IMR-90 (cell line): ENCODE data around the gene C6orf47.
A peak's percentile ranks its signal among the peaks of the same experiment; 100 is the strongest.

Source experiments
- CEBPB ChIP-seq: IDR thresholded peaks from 2 replicates; pipeline ENCODE4 v1.6.1; 2012; ENCODE audit warnings: low read depth, low read length, improper control_type of control experiment
- FOS ChIP-seq: fragments of 150-350 bp; IDR thresholded peaks from 2 replicates; pipeline ENCODE4 v1.6.1; 2016; ENCODE audit warnings: low read depth, low read length
- MAZ ChIP-seq: IDR thresholded peaks from 2 replicates; pipeline ENCODE4 v1.6.1; 2012; ENCODE audit warnings: low read depth, mild to moderate bottlenecking, low read length, improper control_type of control experiment, moderate library complexity, borderline replicate concordance
- MXI1 ChIP-seq: IDR thresholded peaks from 2 replicates; pipeline ENCODE4 v1.6.1; 2012; ENCODE audit warnings: low read depth, mild to moderate bottlenecking, low read length, moderate library complexity, borderline replicate concordance
- NFE2L2 ChIP-seq: fragments of 150-350 bp; IDR thresholded peaks from 2 replicates; pipeline ENCODE4 v1.6.1; 2016; ENCODE audit warnings: low read depth, mild to moderate bottlenecking, low read length
- POLR2A ChIP-seq: IDR thresholded peaks from 2 replicates; pipeline ENCODE4 v1.6.1; 2012; ENCODE audit warnings: mild to moderate bottlenecking, low read depth, low read length
- RAD21 ChIP-seq: IDR thresholded peaks from 2 replicates; pipeline ENCODE4 v1.6.1; 2012; ENCODE audit warnings: low read length, improper control_type of control experiment
- RCOR1 ChIP-seq: IDR thresholded peaks from 2 replicates; pipeline ENCODE4 v1.6.1; 2012; ENCODE audit warnings: mild to moderate bottlenecking, low read length, improper control_type of control experiment; ENCODE audit not compliant: insufficient replicate concordance
- SMC3 ChIP-seq: fragments of 150-350 bp; IDR thresholded peaks from 2 replicates; pipeline ENCODE4 v1.6.1; 2016; ENCODE audit warnings: low read depth, mild to moderate bottlenecking, antibody characterized with exemption, low read length, moderate library complexity
- TF ChIP-seq, protein P1 (sequence below): conservative IDR thresholded peaks from 2 replicates; pipeline ENCODE4 v1.5.1; 2012; ENCODE audit warnings: mild to moderate bottlenecking, low read depth, low read length, improper control_type of control experiment
- TF ChIP-seq, protein P2 (sequence below): fragments of 150-350 bp; IDR thresholded peaks from 2 replicates; pipeline ENCODE4 v1.6.1; 2017; ENCODE audit warnings: mild to moderate bottlenecking, antibody characterized with exemption, low read length, low read depth

DNA sequence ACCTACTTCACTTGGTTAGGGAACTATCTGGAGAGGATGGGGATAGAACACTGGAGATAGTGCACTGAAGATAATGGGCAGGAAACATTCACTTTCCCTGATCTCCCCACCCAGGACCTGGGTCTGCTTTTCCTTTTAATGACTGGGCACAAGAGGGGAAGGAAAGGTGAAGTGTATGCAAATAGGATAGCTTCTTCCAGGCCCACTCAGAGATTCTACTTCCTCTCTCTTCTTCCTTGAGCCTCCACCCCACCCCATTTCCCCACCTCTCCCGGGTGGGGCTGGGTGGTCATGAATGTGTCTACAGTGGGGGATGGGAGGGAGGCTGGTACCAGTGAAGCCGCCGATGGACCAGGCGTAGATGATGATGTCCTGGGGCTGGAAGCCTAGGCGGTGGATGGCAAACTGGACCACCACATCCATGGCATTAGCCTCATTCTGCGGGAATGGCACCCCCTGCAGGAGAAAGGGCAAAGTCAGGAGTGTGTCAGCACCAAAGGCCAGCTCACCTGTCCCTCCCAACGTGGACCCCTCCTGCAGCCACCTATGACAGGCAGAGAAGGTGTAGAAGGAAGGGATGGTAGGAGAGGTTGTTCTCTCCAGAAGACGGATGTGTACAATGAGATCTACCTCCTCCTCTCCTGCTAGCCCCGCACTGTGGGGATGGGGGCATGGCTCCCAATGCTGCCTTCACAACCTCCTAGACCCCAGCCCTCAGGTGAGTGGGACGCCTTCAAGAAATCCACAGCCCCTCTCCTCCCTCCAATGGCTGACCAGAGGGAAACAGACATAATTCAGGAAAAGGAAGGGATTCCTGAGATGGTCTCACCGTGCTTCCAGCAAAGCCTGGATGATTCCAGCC, 28.9 kb upstream of the C6orf47 start:
- TF ChIP-seq POLR2A (no peak), CEBPB (no peak), FOS (no peak), RAD21 (no peak), MXI1 (no peak), NFE2L2 (no peak), SMC3 (no peak), MAZ (no peak), RCOR1 (no peak)
- TF ChIP-seq, protein P1, sequence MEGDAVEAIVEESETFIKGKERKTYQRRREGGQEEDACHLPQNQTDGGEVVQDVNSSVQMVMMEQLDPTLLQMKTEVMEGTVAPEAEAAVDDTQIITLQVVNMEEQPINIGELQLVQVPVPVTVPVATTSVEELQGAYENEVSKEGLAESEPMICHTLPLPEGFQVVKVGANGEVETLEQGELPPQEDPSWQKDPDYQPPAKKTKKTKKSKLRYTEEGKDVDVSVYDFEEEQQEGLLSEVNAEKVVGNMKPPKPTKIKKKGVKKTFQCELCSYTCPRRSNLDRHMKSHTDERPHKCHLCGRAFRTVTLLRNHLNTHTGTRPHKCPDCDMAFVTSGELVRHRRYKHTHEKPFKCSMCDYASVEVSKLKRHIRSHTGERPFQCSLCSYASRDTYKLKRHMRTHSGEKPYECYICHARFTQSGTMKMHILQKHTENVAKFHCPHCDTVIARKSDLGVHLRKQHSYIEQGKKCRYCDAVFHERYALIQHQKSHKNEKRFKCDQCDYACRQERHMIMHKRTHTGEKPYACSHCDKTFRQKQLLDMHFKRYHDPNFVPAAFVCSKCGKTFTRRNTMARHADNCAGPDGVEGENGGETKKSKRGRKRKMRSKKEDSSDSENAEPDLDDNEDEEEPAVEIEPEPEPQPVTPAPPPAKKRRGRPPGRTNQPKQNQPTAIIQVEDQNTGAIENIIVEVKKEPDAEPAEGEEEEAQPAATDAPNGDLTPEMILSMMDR = 0 out of 2 replicates have a peak, but pooled peaks have one; percentile 26
- TF ChIP-seq, protein P2, sequence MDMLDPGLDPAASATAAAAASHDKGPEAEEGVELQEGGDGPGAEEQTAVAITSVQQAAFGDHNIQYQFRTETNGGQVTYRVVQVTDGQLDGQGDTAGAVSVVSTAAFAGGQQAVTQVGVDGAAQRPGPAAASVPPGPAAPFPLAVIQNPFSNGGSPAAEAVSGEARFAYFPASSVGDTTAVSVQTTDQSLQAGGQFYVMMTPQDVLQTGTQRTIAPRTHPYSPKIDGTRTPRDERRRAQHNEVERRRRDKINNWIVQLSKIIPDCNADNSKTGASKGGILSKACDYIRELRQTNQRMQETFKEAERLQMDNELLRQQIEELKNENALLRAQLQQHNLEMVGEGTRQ = no peak
